PFSK-1 (cell line): ENCODE data around the gene CRIP2.

Source experiments
- POLR2AphosphoS5 ChIP-seq: IDR thresholded peaks from 2 replicates; pipeline ENCODE4 v1.6.1; 2012; ENCODE audit warnings: low read depth, mild to moderate bottlenecking, control low read depth, low read length, moderate library complexity
- TAF1 ChIP-seq: IDR thresholded peaks from 2 replicates; pipeline ENCODE4 v1.6.1; 2012; ENCODE audit warnings: low read length, control low read depth, borderline replicate concordance; ENCODE audit not compliant: insufficient read depth

DNA sequence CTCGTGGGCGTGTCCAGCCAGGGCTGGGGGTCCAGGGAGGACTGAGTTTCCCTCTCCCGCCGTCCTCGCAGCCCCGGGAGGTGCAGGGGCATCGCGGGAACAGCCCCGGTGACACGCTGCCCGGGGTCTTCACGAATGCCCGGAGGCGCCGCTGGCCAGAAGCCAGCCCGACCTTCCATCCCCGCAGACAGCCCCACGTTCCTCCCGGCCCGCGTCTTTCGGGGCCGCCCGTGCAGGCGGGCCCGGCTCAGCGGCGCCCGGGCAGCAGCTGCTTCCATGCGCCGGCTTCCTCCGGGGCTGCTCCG is 15.6 kb downstream of the CRIP2 start:
- TF ChIP-seq POLR2AphosphoS5, result no peak
- TF ChIP-seq TAF1, result no peak
